HEK293 (cell line): Measurements from ENCODE around the gene FAF2.

ENCODE experiments used
- CTCF ChIA-PET: fragments of 350-600 bp; formaldehyde crosslinking; extraction: SDS; loops from one replicate; lab custom pipeline; 2021; ENCODE audit warnings: antibody characterized with exemption; lab: Yijun Ruan, JAX
- POLR2A ChIA-PET: fragments of 300-600 bp; formaldehyde crosslinking; extraction: SDS; loops from one replicate; lab custom pipeline; 2020; ENCODE audit warnings: antibody characterized with exemption, inconsistent platforms; lab: Yijun Ruan, JAX
- H3K27ac ChIP-seq: fragments of 200-500 bp; sonication (Bioruptor generic); 2 replicates; pipeline ENCODE4 v1.5.1; 2014; ENCODE audit warnings: low read depth, low read length, control low read depth, inconsistent platforms; ENCODE audit errors: extremely low read depth
- H3K36me3 ChIP-seq, 2 experiments: fragments of 200-500 bp in 1 of 2; sonication (Bioruptor generic) in 1 of 2; 1 replicate in 1 of 2; 2 replicates in 1 of 2; pipeline ENCODE4 v1.5.1; 2014 to 2017; ENCODE audit warnings: inconsistent platforms in 2 of 2, low read length in 2 of 2; ENCODE audit not compliant: control insufficient read depth in 2 of 2, insufficient read depth in 1 of 2
- H3K4me1 ChIP-seq: fragments of 200-500 bp; sonication (Bioruptor generic); 2 replicates; pipeline ENCODE4 v1.5.1; 2014; ENCODE audit warnings: mild to moderate bottlenecking, low read length, inconsistent platforms; ENCODE audit not compliant: control insufficient read depth, insufficient read depth
- H3K4me3 ChIP-seq: 2 replicates; pipeline ENCODE4 v1.5.1; 2011; ENCODE audit warnings: low read depth, mild to moderate bottlenecking, control low read depth, low read length, moderate library complexity
- H3K9me3 ChIP-seq: fragments of 200-500 bp; sonication (Bioruptor generic); 2 replicates; pipeline ENCODE4 v1.5.1; 2014; ENCODE audit warnings: low read depth, low read length, inconsistent platforms; ENCODE audit not compliant: control insufficient read depth, insufficient read depth
- BCL11A ChIP-seq: fragments of 450-650 bp; formaldehyde crosslinking; IDR thresholded peaks from 2 replicates; pipeline ENCODE4 v1.5.1; 2016; ENCODE audit warnings: low read depth, missing biosample characterization, missing genetic modification characterization
- GLI2 ChIP-seq: fragments of 450-650 bp; formaldehyde crosslinking; IDR thresholded peaks from 2 replicates; pipeline ENCODE4; 2017; ENCODE audit warnings: missing biosample characterization, missing genetic modification characterization, low read depth, borderline replicate concordance
- GLIS1 ChIP-seq: fragments of 450-650 bp; formaldehyde crosslinking; IDR thresholded peaks from 2 replicates; pipeline ENCODE4 v1.5.1; 2016; ENCODE audit warnings: missing biosample characterization, missing genetic modification characterization
- KLF17 ChIP-seq: fragments of 450-650 bp; formaldehyde crosslinking; IDR thresholded peaks from 2 replicates; pipeline ENCODE4 v1.5.1; 2016; ENCODE audit warnings: missing biosample characterization, missing genetic modification characterization
- OSR2 ChIP-seq: fragments of 450-650 bp; formaldehyde crosslinking; IDR thresholded peaks from 2 replicates; pipeline ENCODE4 v1.5.1; 2016; ENCODE audit warnings: missing biosample characterization, missing genetic modification characterization
- PRDM1 ChIP-seq: fragments of 450-650 bp; formaldehyde crosslinking; IDR thresholded peaks from 2 replicates; pipeline ENCODE4; 2016; ENCODE audit warnings: missing biosample characterization, missing genetic modification characterization
- PRDM2 ChIP-seq: fragments of 450-650 bp; formaldehyde crosslinking; IDR thresholded peaks from 2 replicates; pipeline ENCODE4 v1.5.1; 2016; ENCODE audit warnings: missing biosample characterization, missing genetic modification characterization, borderline replicate concordance
- PRDM4 ChIP-seq: fragments of 450-650 bp; formaldehyde crosslinking; IDR thresholded peaks from 2 replicates; pipeline ENCODE4 v1.5.1; 2017; ENCODE audit warnings: missing biosample characterization, missing genetic modification characterization
- RBAK ChIP-seq: fragments of 450-650 bp; formaldehyde crosslinking; IDR thresholded peaks from 2 replicates; pipeline ENCODE4 v1.5.1; 2016; ENCODE audit warnings: missing biosample characterization, missing genetic modification characterization
- REST ChIP-seq: fragments of 450-650 bp; formaldehyde crosslinking; IDR thresholded peaks from 2 replicates; pipeline ENCODE4 v1.5.1; 2016; ENCODE audit warnings: missing biosample characterization, missing genetic modification characterization
- SP2 ChIP-seq: fragments of 450-650 bp; formaldehyde crosslinking; IDR thresholded peaks from 2 replicates; pipeline ENCODE4 v1.5.1; 2016; ENCODE audit warnings: missing biosample characterization, missing genetic modification characterization
- WT1 ChIP-seq: fragments of 450-650 bp; formaldehyde crosslinking; IDR thresholded peaks from 2 replicates; pipeline ENCODE4 v1.5.1; 2016; ENCODE audit warnings: missing biosample characterization, missing genetic modification characterization
- ZBTB1 ChIP-seq: fragments of 450-650 bp; formaldehyde crosslinking; IDR thresholded peaks from 2 replicates; pipeline ENCODE4 v1.5.1; 2016; ENCODE audit warnings: missing biosample characterization, missing genetic modification characterization
- ZBTB48 ChIP-seq: fragments of 450-650 bp; formaldehyde crosslinking; IDR thresholded peaks from 2 replicates; pipeline ENCODE4 v1.5.1; 2016; ENCODE audit warnings: missing biosample characterization, missing genetic modification characterization
- ZIC2 ChIP-seq: fragments of 450-650 bp; formaldehyde crosslinking; IDR thresholded peaks from 2 replicates; pipeline ENCODE4 v1.5.1; 2016; ENCODE audit warnings: missing biosample characterization, missing genetic modification characterization
- ZNF114 ChIP-seq: fragments of 450-650 bp; formaldehyde crosslinking; IDR thresholded peaks from 2 replicates; pipeline ENCODE4 v1.5.0; 2017; ENCODE audit warnings: missing biosample characterization, missing genetic modification characterization
- ZNF169 ChIP-seq: fragments of 450-650 bp; formaldehyde crosslinking; IDR thresholded peaks from 2 replicates; pipeline ENCODE4 v1.5.1; 2016; ENCODE audit warnings: missing biosample characterization, missing genetic modification characterization
- ZNF366 ChIP-seq: fragments of 450-650 bp; formaldehyde crosslinking; conservative IDR thresholded peaks from 2 replicates; pipeline ENCODE4 v1.5.1; 2016; ENCODE audit warnings: missing biosample characterization, missing genetic modification characterization
- ZNF513 ChIP-seq: fragments of 450-650 bp; IDR thresholded peaks from 2 replicates; pipeline ENCODE4 v1.5.1; 2018; ENCODE audit warnings: missing biosample characterization, missing genetic modification characterization
- ZNF548 ChIP-seq: fragments of 450-650 bp; formaldehyde crosslinking; IDR thresholded peaks from 2 replicates; pipeline ENCODE4 v1.5.1; 2016; ENCODE audit warnings: missing biosample characterization, missing genetic modification characterization
- ZNF560 ChIP-seq: fragments of 450-650 bp; formaldehyde crosslinking; IDR thresholded peaks from 2 replicates; pipeline ENCODE4 v1.5.1; 2017; ENCODE audit warnings: missing biosample characterization, missing genetic modification characterization, borderline replicate concordance
- ZNF600 ChIP-seq: fragments of 450-650 bp; formaldehyde crosslinking; IDR thresholded peaks from 2 replicates; pipeline ENCODE4 v1.5.1; 2016; ENCODE audit warnings: missing biosample characterization, missing genetic modification characterization
- ZNF624 ChIP-seq: fragments of 450-650 bp; formaldehyde crosslinking; IDR thresholded peaks from 2 replicates; pipeline ENCODE4 v1.5.1; 2017; ENCODE audit warnings: missing biosample characterization, missing genetic modification characterization
- ZNF629 ChIP-seq: fragments of 450-650 bp; formaldehyde crosslinking; IDR thresholded peaks from 2 replicates; pipeline ENCODE4 v1.5.1; 2017; ENCODE audit warnings: missing biosample characterization, missing genetic modification characterization

FAF2 gene

GRCh38 chr5:176547802-176548201 lies 99.6 kb downstream of the FAF2 start:
- no peak overlapping the region for H3K27ac ChIP-seq
- POLR2A ChIA-PET = no interaction called here

GRCh38 chr5:176548967-176549444 lies 100.8 kb downstream of the FAF2 start, which contains the start of gene CDHR2:
Gene CDHR2 (plus strand): TSS chr5:176549342. CDS start chr5:176565353, 16,011 bp downstream.
- no peaks in the 10 kb centered on the region for H3K4me1 ChIP-seq
- H3K9me3 ChIP-seq = no peaks in the 10 kb centered on the region
- no peaks in the 10 kb centered on the region for H3K36me3 ChIP-seq
- no peak within 1 kb of the TSS for H3K4me3 ChIP-seq
- POLR2A ChIA-PET = interaction anchor here (0.6 to 1.5 kb wide), 2 partner anchors 9 to 12 kb away, joined by 4 to 6 read pairs; partner anchors contain the start of gene RNF44
- CTCF ChIA-PET = interaction anchor here (0.6 kb wide), 1 partner anchor 196 kb away, joined by 3 read pairs; no protein-coding TSS in a partner anchor
- H3K27ac ChIP-seq = no peak within 1 kb of the TSS
- TF ChIP-seq ZNF624 (tag by site-specific recombination) (no peak), ZNF560 (tag by site-specific recombination) (no peak), PRDM4 (tag by site-specific recombination) (no peak), RBAK (tag by site-specific recombination) (no peak), SP2 (tag by site-specific recombination) (no peak), PRDM2 (no peak), PRDM1 (no peak), BCL11A (tag by site-specific recombination) (no peak), REST (tag by site-specific recombination) (no peak), GLIS1 (tag by site-specific recombination) (no peak), ZNF600 (tag by site-specific recombination) (no peak)

More at GRCh38 chr5:176547802-176548201, 99.6 kb downstream of the FAF2 start:
- Histone ChIP-seq H3K36me3 (no peaks in the 10 kb centered on the region), H3K4me3 (no peak overlapping the region), H3K9me3 (no peaks in the 10 kb centered on the region), H3K4me1 (no peaks in the 10 kb centered on the region; the same call in 1 of the 2 replicates)
- CTCF ChIA-PET = interaction anchor here (0.8 kb wide), 1 partner anchor 26 kb away, joined by 3 read pairs; no protein-coding TSS in a partner anchor
- TF ChIP-seq ZIC2 (tag by site-specific recombination) (0 out of 2 replicates have a peak, but pooled peaks have one; percentile 26), ZNF169 (tag by site-specific recombination) (no peak), ZNF366 (tag by site-specific recombination) (no peak), ZBTB1 (tag by site-specific recombination) (no peak), GLI2 (tag by site-specific recombination) (no peak), ZNF548 (no peak), KLF17 (tag by site-specific recombination) (no peak), ZBTB48 (tag by site-specific recombination) (no peak), ZNF114 (tag by site-specific recombination) (no peak), ZNF624 (tag by site-specific recombination) (no peak), ZNF513 (tag by site-specific recombination) (no peak), ZNF629 (tag by site-specific recombination) (0 out of 2 replicates have a peak, but pooled peaks have one; percentile 40), WT1 (tag by site-specific recombination) (no peak), OSR2 (tag by site-specific recombination) (0 out of 2 replicates have a peak, but pooled peaks have one; percentile 4)
